Peyer's patch (tissue), 4 donors: ENCODE results near the gene RELCH. TPM values are rescaled to one million over a fixed set of nuclear protein-coding genes. Genes with fewer than 3 reads are reported as not detected.

Experiments used
- DNase-seq, 3 donors: peaks; one replicate each; pipeline ENCODE4 v3.0.0-alpha.2; 2017 to 2019
- H3K27ac ChIP-seq, 4 donors: fragments of 200-600 bp; sonication (generic); one replicate each; pipeline ENCODE4 v1.5.1; 2016 to 2019
- H3K27me3 ChIP-seq, 2 donors: fragments of 200-600 bp; sonication (generic); one replicate each; pipeline ENCODE4 v1.5.1; 2019
- H3K36me3 ChIP-seq, 3 donors: fragments of 200-600 bp; sonication (generic); one replicate each; pipeline ENCODE4 v1.5.1; 2016 to 2019
- H3K4me1 ChIP-seq, 4 donors: fragments of 200-600 bp; sonication (generic); one replicate each; pipeline ENCODE4 v1.5.1; 2016 to 2019
- H3K4me3 ChIP-seq, 4 donors: fragments of 200-600 bp; sonication (generic); 1 replicate in 3 of 4; 2 replicates in 1 of 4; pipeline ENCODE4 v1.5.1; 2016 to 2019; ENCODE audit warnings: mild to moderate bottlenecking in 1 of 4
- H3K9me3 ChIP-seq, 4 donors: fragments of 200-600 bp; sonication (generic); one replicate each; pipeline ENCODE4 v1.5.1; 2016 to 2019; ENCODE audit warnings: mild to moderate bottlenecking in 1 of 4
- POLR2A ChIP-seq, 2 donors: fragments of 450-650 bp; IDR thresholded peaks; one replicate each; pipeline ENCODE4 v1.5.1; 2017; ENCODE audit warnings: antibody characterized with exemption in 2 of 2, mild to moderate bottlenecking in 2 of 2, moderate library complexity in 2 of 2
- total RNA-seq, 4 donors: library from RNA; depleted of rRNA; stranded (reverse); fragments of >200 nt; gene quantifications; one replicate each; pipeline ENCODE4 v1.1.0, GENCODE V29; 2016
- TF ChIP-seq, protein P1 (sequence below), 6 experiments: fragments of 450-650 bp in 4 of 6; fragments of 200-600 bp in 2 of 6; sonication (generic) in 1 of 6; IDR thresholded peaks; one replicate each; pipeline ENCODE4 v1.5.1; 2017 to 2019; ENCODE audit warnings: antibody characterized with exemption in 6 of 6, mild to moderate bottlenecking in 3 of 6, moderate library complexity in 1 of 6

The RELCH gene
- total RNA-seq, 4 donors from 2014 or later, result 51.1 to 71.6 (median 55.6) TPM

DNA sequence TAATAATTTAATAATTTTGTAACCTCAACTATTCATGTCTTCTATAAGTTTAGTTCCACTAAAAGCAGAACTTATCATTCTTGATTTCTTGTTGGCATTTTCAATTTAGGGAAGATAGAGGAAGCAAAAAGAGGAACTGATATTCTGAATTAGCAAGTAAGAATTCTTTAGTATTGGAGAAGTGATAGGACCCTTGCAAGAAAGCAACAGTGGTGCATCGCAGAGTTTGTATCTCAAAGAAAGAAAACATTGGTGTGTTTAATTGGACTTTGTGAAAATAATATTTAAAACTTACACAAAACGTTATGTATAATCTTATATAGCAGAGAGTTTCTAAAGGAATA, 101.6 kb downstream of the RELCH start:
- TF ChIP-seq, protein P1, sequence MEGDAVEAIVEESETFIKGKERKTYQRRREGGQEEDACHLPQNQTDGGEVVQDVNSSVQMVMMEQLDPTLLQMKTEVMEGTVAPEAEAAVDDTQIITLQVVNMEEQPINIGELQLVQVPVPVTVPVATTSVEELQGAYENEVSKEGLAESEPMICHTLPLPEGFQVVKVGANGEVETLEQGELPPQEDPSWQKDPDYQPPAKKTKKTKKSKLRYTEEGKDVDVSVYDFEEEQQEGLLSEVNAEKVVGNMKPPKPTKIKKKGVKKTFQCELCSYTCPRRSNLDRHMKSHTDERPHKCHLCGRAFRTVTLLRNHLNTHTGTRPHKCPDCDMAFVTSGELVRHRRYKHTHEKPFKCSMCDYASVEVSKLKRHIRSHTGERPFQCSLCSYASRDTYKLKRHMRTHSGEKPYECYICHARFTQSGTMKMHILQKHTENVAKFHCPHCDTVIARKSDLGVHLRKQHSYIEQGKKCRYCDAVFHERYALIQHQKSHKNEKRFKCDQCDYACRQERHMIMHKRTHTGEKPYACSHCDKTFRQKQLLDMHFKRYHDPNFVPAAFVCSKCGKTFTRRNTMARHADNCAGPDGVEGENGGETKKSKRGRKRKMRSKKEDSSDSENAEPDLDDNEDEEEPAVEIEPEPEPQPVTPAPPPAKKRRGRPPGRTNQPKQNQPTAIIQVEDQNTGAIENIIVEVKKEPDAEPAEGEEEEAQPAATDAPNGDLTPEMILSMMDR (IDR thresholded peaks at IDR 0.05), result no peak
- TF ChIP-seq POLR2A (IDR thresholded peaks at IDR 0.05), result no peak
- Histone ChIP-seq H3K36me3 (peaks cover 0 to 44% (median 0%) of the 10 kb centered on the region in 3 donors), H3K27me3 (no peaks in the 10 kb centered on the region), H3K4me1 (peaks cover 0 to 11% (median 0%) of the 10 kb centered on the region in 4 donors), H3K9me3 (no peaks in the 10 kb centered on the region), H3K27ac (no peak overlapping the region), H3K4me3 (no peak overlapping the region)
- DNase-seq, result no peak

DNA sequence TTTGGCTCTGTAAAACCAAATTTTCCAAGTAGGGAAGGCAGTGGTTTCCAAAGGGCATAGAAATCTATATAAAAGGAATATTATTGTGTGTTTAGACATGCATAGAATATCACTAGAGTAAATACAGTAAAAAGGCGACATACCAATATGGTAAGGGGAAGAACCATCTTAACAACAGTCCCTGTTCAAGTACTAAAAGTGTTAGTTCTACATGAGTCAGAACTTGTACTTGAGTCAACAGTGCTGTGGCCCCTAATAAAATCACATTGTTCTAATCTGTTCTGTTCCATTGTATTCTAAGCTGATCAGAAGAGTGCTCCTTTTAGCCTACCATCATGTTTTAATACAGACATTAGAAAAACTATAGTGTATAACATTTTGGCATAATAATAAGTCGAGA, 102.0 kb downstream of the RELCH start:
- H3K27ac ChIP-seq, result no peak overlapping the region

DNA sequence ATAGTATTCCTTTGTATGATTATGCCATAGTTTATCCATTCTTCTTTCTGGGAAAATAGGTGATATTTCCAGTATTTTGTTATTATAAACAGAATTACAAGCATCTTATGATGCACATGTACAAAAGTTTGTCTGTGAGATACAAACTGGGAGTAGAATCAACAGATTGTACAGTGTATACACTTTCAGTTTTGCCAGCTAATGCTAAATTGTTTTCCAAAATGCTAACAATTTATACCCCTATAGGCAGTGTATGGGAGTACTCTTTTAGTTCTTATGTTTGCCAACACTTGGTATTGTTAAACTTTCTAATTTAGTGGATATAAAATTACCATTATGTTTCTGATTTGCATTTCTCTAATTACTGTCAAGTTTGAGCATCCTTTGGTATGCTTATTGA, 107.0 kb downstream of the RELCH start:
- TF ChIP-seq POLR2A (IDR thresholded peaks at IDR 0.05), result no peak
- TF ChIP-seq, protein P1 (IDR thresholded peaks at IDR 0.05), result no peak
- no peaks in the 10 kb centered on the region for H3K27me3 ChIP-seq
- no peaks in the 10 kb centered on the region for H3K9me3 ChIP-seq
- H3K4me3 ChIP-seq, result no peak overlapping the region
- H3K4me1 ChIP-seq, result no peaks in the 10 kb centered on the region
- DNase-seq, result no peak
- peaks cover 0 to 38% (median 0%) of the 10 kb centered on the region in 3 donors for H3K36me3 ChIP-seq
- no peak overlapping the region for H3K27ac ChIP-seq

More for the DNA sequence above, 102.0 kb downstream of the RELCH start:
- no peaks in the 10 kb centered on the region for H3K9me3 ChIP-seq
- no peak overlapping the region for H3K4me3 ChIP-seq
- TF ChIP-seq POLR2A (IDR thresholded peaks at IDR 0.05), result no peak
- TF ChIP-seq, protein P1 (IDR thresholded peaks at IDR 0.05), result no peak
- H3K36me3 ChIP-seq, result peaks cover 0 to 44% (median 0%) of the 10 kb centered on the region in 3 donors
- peaks cover 0 to 11% (median 0%) of the 10 kb centered on the region in 4 donors for H3K4me1 ChIP-seq
- no peak for DNase-seq
- no peaks in the 10 kb centered on the region for H3K27me3 ChIP-seq

DNA sequence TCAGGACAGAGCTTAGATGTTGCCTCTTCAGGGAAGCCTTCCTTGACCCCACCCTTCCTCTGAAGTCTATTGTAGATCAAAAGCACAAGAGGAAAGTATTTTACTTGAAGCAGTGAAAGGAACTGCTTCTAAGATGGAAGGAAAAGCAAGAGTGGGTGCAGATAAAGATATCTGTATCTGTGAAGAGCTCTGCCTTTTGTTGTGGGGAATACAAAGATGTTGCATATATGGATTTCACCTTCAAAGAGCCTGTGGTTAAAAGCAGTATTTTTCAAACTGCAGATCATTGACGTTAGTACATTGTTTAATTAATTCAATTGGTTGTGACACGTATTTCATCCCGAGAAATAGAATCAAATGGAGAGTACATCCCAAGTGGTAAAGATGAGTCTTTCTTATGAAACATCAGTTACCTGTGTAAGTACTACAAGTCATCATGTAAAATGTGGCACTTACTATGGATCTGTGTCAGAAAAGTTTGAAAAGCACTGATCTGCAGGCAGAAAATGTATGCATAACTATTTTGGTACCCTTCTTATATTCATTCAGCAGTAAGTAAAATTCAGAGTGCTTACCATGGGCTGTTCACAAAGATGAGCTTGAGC, 113.4 kb downstream of the RELCH start:
- no peak for DNase-seq
- TF ChIP-seq POLR2A (IDR thresholded peaks at IDR 0.05), result no peak
- TF ChIP-seq, protein P1 (IDR thresholded peaks at IDR 0.05), result no peak
- Histone ChIP-seq H3K4me3 (no peak overlapping the region), H3K9me3 (no peaks in the 10 kb centered on the region), H3K36me3 (peaks cover 0 to 63% (median 0%) of the 10 kb centered on the region in 3 donors), H3K27ac (no peak overlapping the region), H3K27me3 (no peaks in the 10 kb centered on the region), H3K4me1 (no peaks in the 10 kb centered on the region)

DNA sequence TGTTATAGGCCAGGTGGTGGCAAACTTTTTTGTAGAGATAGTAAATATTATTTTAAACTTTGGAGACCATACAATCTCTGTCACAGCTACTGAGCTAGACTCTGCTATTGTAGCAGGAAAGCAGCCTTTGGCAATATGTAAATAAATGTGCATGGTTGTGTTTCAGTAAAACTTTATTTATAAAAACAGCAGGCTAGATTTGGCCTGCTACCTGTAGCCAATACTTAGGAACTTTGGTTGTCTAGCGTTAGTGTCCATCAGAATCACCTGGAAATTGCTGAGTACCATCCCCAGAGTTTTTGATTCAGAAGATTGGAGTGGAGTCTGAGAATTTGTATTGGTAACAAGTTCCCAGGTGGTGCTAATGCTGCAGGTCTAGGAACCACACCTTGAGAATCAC, 114.3 kb downstream of the RELCH start:
- H3K4me1 ChIP-seq, result no peaks in the 10 kb centered on the region
- no peak overlapping the region for H3K27ac ChIP-seq
- H3K9me3 ChIP-seq, result no peaks in the 10 kb centered on the region
- H3K4me3 ChIP-seq, result no peak overlapping the region
- DNase-seq, result no peak
- H3K27me3 ChIP-seq, result no peaks in the 10 kb centered on the region
- TF ChIP-seq, protein P1 (IDR thresholded peaks at IDR 0.05), result no peak
- no peak for TF ChIP-seq POLR2A (IDR thresholded peaks at IDR 0.05)
- peaks cover 0 to 64% (median 0%) of the 10 kb centered on the region in 3 donors for H3K36me3 ChIP-seq
